ENCODE measurements around the gene TMEM135.

Gene TMEM135

DNA sequence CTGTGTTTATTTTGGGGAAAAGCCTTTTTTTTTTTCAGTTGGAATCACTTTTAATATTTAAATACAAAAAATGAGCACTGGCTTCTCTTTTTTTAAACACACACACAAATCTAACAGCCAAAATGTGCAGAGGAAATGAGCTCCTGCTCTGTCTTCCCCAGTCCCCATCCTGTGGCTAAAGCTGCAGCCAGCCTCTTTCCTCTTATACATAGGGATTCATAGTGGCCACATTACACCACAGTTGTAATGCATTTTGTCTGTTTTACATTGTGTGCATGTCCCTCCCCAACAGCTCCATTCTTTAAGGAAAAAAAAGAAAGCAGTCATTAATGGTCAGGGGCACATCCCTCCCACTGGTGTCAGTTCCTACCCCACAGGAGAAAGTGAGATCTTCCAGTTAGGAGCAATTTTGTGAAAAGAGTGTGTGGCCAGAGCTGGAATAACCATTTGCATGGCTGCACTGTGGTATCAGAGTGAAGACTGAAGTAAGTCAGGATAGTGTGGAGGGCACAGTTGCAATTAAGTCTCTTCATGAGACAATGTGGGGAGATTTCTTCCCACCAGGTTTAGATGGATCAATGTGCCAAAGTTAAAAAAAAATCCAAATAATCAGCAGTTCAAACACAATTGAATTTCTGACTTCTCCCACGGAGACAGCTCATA, 220.6 kb downstream of the TMEM135 start:
- TF ChIP-seq CTCF (IDR thresholded peaks at IDR 0.05; ENCODE audit: extremely low read depth, missing control alignments), result no peak
- DNase-seq (ENCODE audit: low spot score), result no peak

- DNase-seq (ENCODE audit: low spot score), result no peak
- TF ChIP-seq CTCF (IDR thresholded peaks at IDR 0.05; ENCODE audit: extremely low read depth, missing control alignments), result no peak
Observed at GRCh38 chr11:87259736-87260135, 222.0 kb downstream of the TMEM135 start.

- no peak for DNase-seq (ENCODE audit: low spot score)
- no peak for TF ChIP-seq CTCF (IDR thresholded peaks at IDR 0.05; ENCODE audit: extremely low read depth, missing control alignments)
Observed at GRCh38 chr11:87260811-87261210, 223.1 kb downstream of the TMEM135 start.

DNA sequence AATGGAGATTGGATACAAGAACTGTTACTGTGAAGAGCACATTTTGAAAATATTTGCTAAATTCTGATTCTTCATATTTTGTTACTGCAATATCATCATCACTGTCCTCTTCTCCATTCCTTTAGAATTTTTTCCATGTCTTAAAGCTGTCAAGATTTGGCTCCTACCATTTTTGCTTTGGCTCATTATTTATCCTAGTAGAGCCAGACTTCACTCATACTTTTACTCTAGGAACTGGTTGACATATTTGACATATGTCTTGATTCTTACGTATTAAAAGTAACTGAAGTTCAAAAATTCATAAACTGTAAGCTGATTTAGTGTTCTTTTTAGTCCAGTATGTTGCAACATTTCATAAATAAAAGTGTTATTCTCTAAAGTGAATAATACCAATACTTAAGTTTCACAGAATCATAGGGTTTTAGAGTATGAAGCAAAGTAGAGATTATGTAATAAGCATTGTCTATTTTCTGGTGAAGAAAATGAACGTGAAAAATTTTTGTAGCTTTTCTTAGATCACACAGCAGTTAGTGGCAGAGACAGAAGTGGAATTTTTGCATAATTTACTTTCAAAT, 225.6 kb downstream of the TMEM135 start:
- no peak for TF ChIP-seq CTCF (IDR thresholded peaks at IDR 0.05; ENCODE audit: extremely low read depth, missing control alignments)
- DNase-seq (ENCODE audit: low spot score), result no peak

- TF ChIP-seq CTCF (IDR thresholded peaks at IDR 0.05; ENCODE audit: extremely low read depth, missing control alignments), result no peak
- DNase-seq (ENCODE audit: low spot score), result no peak
Observed at GRCh38 chr11:87263979-87264378, 226.2 kb downstream of the TMEM135 start.

- DNase-seq (ENCODE audit: low spot score), result no peak
- TF ChIP-seq CTCF (IDR thresholded peaks at IDR 0.05; ENCODE audit: extremely low read depth, missing control alignments), result no peak
Observed at GRCh38 chr11:87265132-87265531, 227.4 kb downstream of the TMEM135 start.

DNA sequence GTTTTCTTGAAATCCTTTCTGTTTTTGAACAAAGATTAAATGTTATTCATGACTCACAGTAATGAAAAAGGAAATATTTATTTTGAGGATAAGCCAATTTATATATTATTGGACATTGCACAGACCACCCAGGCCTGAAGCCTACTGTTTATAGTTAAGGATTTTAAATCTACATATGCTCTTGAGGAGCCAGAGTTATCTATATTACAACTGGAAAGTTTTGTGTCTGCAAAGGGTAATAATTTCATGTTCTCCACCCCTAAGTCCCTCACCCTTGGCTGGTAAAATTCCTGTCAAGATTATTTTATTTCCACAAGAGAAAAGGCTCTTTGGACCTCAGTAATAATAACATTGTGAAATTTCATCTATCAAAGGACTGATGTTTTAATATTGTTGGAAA, 228.2 kb downstream of the TMEM135 start:
- no peak for TF ChIP-seq CTCF (IDR thresholded peaks at IDR 0.05; ENCODE audit: extremely low read depth, missing control alignments)
- no peak for DNase-seq (ENCODE audit: low spot score)
